ENCODE measurements around the gene NOTCH1. TPM values are rescaled to one million over a fixed set of nuclear protein-coding genes. Genes with fewer than 3 reads are reported as not detected.
"Not testable (repeated sequence)": the region's sequence is repeated elsewhere in the genome, so short reads cannot be mapped to it uniquely, and the experiment has no call there.

NOTCH1 gene
- total RNA-seq, 1 experiment from 2014 or later, result 17.7 TPM

GRCh38 chr9:136562746-136563495 lies 17.1 kb upstream of the NOTCH1 start:
- CTCF ChIA-PET, result no interaction called here
- BruUV-seq (replicated peaks), result no TSS peak
- Mint-ChIP-seq H3K36me3 (ENCODE audit: insufficient read depth, unreplicated experiment) (no peaks in the 10 kb centered on the region), H3K9me3 (ENCODE audit: low read depth, unreplicated experiment) (peaks cover 4% of the 10 kb centered on the region), H3K4me1 (ENCODE audit: low read depth, unreplicated experiment) (peaks cover 18% of the 10 kb centered on the region), H3K4me3 (ENCODE audit: low read depth, unreplicated experiment) (no peak overlapping the region), H3K27me3 (ENCODE audit: unreplicated experiment) (no peaks in the 10 kb centered on the region), H3K27ac (ENCODE audit: unreplicated experiment) (no peak overlapping the region)
- no peak for DNase-seq
- no peak for TF ChIP-seq CTCF (IDR thresholded peaks at IDR 0.05; ENCODE audit: unreplicated experiment)
- intact Hi-C loops (cut with micrococcal nuclease; ENCODE audit: unreplicated experiment), result no loop called here

GRCh38 chr9:136561779-136562178 lies 15.9 kb upstream of the NOTCH1 start:
- no peak for TF ChIP-seq CTCF (IDR thresholded peaks at IDR 0.05; ENCODE audit: unreplicated experiment)
- Mint-ChIP-seq H3K4me3 (ENCODE audit: low read depth, unreplicated experiment) (no peak overlapping the region), H3K4me1 (ENCODE audit: low read depth, unreplicated experiment) (peaks cover 14% of the 10 kb centered on the region), H3K9me3 (ENCODE audit: low read depth, unreplicated experiment) (peaks cover 4% of the 10 kb centered on the region), H3K27me3 (ENCODE audit: unreplicated experiment) (no peaks in the 10 kb centered on the region), H3K27ac (ENCODE audit: unreplicated experiment) (no peak overlapping the region), H3K36me3 (ENCODE audit: insufficient read depth, unreplicated experiment) (no peaks in the 10 kb centered on the region)
- intact Hi-C loops (cut with micrococcal nuclease; ENCODE audit: unreplicated experiment), result no loop called here
- BruUV-seq (replicated peaks), result no TSS peak
- DNase-seq, result no peak
- CTCF ChIA-PET, result no interaction called here

- DNase-seq, result no peak
- TF ChIP-seq CTCF (IDR thresholded peaks at IDR 0.05; ENCODE audit: unreplicated experiment), result no peak
- Mint-ChIP-seq H3K27me3 (ENCODE audit: unreplicated experiment) (no peaks in the 10 kb centered on the region), H3K9me3 (ENCODE audit: low read depth, unreplicated experiment) (peaks cover 4% of the 10 kb centered on the region), H3K4me1 (ENCODE audit: low read depth, unreplicated experiment) (peaks cover 10% of the 10 kb centered on the region), H3K4me3 (ENCODE audit: low read depth, unreplicated experiment) (no peak overlapping the region), H3K36me3 (ENCODE audit: insufficient read depth, unreplicated experiment) (no peaks in the 10 kb centered on the region), H3K27ac (ENCODE audit: unreplicated experiment) (no peak overlapping the region)
- CTCF ChIA-PET, result no interaction called here
- BruUV-seq (replicated peaks), result no TSS peak
- intact Hi-C loops (cut with micrococcal nuclease; ENCODE audit: unreplicated experiment), result no loop called here
Measured at GRCh38 chr9:136560586-136560985, 14.7 kb upstream of the NOTCH1 start.

- H3K9me3 Mint-ChIP-seq (ENCODE audit: low read depth, unreplicated experiment); BruUV-seq (replicated peaks); H3K27me3 Mint-ChIP-seq (ENCODE audit: unreplicated experiment); CTCF ChIA-PET; H3K36me3 Mint-ChIP-seq (ENCODE audit: insufficient read depth, unreplicated experiment); DNase-seq; H3K27ac Mint-ChIP-seq (ENCODE audit: unreplicated experiment); intact Hi-C loops (cut with micrococcal nuclease; ENCODE audit: unreplicated experiment); H3K4me3 Mint-ChIP-seq (ENCODE audit: low read depth, unreplicated experiment): not testable (repeated sequence)
- peaks cover 10% of the 10 kb centered on the region for H3K4me1 Mint-ChIP-seq (ENCODE audit: low read depth, unreplicated experiment)
Measured at GRCh38 chr9:136559371-136559770, 13.5 kb upstream of the NOTCH1 start.

GRCh38 chr9:136558846-136559245 lies 13.0 kb upstream of the NOTCH1 start:
- intact Hi-C loops (cut with micrococcal nuclease; ENCODE audit: unreplicated experiment); H3K9me3 Mint-ChIP-seq (ENCODE audit: low read depth, unreplicated experiment); BruUV-seq (replicated peaks); H3K36me3 Mint-ChIP-seq (ENCODE audit: insufficient read depth, unreplicated experiment); H3K27ac Mint-ChIP-seq (ENCODE audit: unreplicated experiment); DNase-seq; H3K27me3 Mint-ChIP-seq (ENCODE audit: unreplicated experiment); H3K4me3 Mint-ChIP-seq (ENCODE audit: low read depth, unreplicated experiment): not testable (repeated sequence)
- peaks cover 10% of the 10 kb centered on the region for H3K4me1 Mint-ChIP-seq (ENCODE audit: low read depth, unreplicated experiment)
- CTCF ChIA-PET, result interaction anchor here (0.6 kb wide), 1 partner anchor 76 kb away, joined by 3 read pairs; the partner anchor contains the start of gene SEC16A
